HepG2 (cell line): ENCODE results near the gene RBP7. TPM values are rescaled to one million over a fixed set of nuclear protein-coding genes. Genes with fewer than 3 reads are reported as not detected.

Experiments used
- AKAP8 ChIP-seq: sonication (generic); formaldehyde crosslinking; IDR thresholded peaks from 2 replicates; pipeline ENCODE4 v1.5.1; 2020; ENCODE audit warnings: mild to moderate bottlenecking, missing genetic modification reagents
- ARID4A ChIP-seq: sonication (generic); formaldehyde crosslinking; IDR thresholded peaks from 2 replicates; pipeline ENCODE4 v1.5.0; 2020; ENCODE audit warnings: mild to moderate bottlenecking, missing genetic modification reagents, borderline replicate concordance
- EHMT2 ChIP-seq: fragments of 200-600 bp; sonication (generic); IDR thresholded peaks from 2 replicates; pipeline ENCODE4 v1.7.0; 2017; ENCODE audit warnings: antibody characterized with exemption, low read depth, low read length, borderline replicate concordance
- HCFC1 ChIP-seq: fragments of 150-350 bp; IDR thresholded peaks from 2 replicates; pipeline ENCODE4 v1.6.1; 2014; ENCODE audit warnings: low read depth, low read length
- HOMEZ ChIP-seq: IDR thresholded peaks from 2 replicates; pipeline ENCODE4 v1.6.1; 2016; ENCODE audit warnings: low read depth
- JUN ChIP-seq: sonication (generic); formaldehyde crosslinking; IDR thresholded peaks from 2 replicates; pipeline ENCODE4 v1.4.0; 2020; ENCODE audit warnings: mild to moderate bottlenecking, missing genetic modification reagents
- JUNB ChIP-seq: sonication (generic); formaldehyde crosslinking; IDR thresholded peaks from 2 replicates; pipeline ENCODE4 v1.8.0; 2022; ENCODE audit warnings: missing genetic modification reagents, mild to moderate bottlenecking, borderline replicate concordance
- MTERF4 ChIP-seq: sonication (generic); formaldehyde crosslinking; IDR thresholded peaks from 2 replicates; pipeline ENCODE4 v1.8.0; 2023; ENCODE audit warnings: mild to moderate bottlenecking, missing genetic modification reagents
- MXI1 ChIP-seq: IDR thresholded peaks from 3 replicates; pipeline ENCODE4 v1.6.1; 2012; ENCODE audit warnings: low read depth, low read length, inconsistent platforms, borderline replicate concordance
- NFIB ChIP-seq: sonication (generic); formaldehyde crosslinking; IDR thresholded peaks from 2 replicates; pipeline ENCODE4 v1.9.0; 2021; ENCODE audit warnings: missing genetic modification reagents, mild to moderate bottlenecking, borderline replicate concordance
- POGZ ChIP-seq: sonication (generic); formaldehyde crosslinking; IDR thresholded peaks from 2 replicates; pipeline ENCODE4 v1.4.0; 2020; ENCODE audit warnings: mild to moderate bottlenecking, missing genetic modification reagents
- RFXAP ChIP-seq: sonication (generic); formaldehyde crosslinking; IDR thresholded peaks from 2 replicates; pipeline ENCODE4 v1.4.0; 2020; ENCODE audit warnings: missing genetic modification reagents, borderline replicate concordance
- SP1 ChIP-seq, 2 experiments: fragments of 450-650 bp in 1 of 2; sonication (generic) in 1 of 2; formaldehyde crosslinking in 1 of 2; IDR thresholded peaks; 2 replicates each; pipeline versions ENCODE4 v1.4.0 to v1.6.1; 2016 to 2020; ENCODE audit warnings: missing genetic modification reagents in 1 of 2
- SRF ChIP-seq: IDR thresholded peaks from 2 replicates; pipeline ENCODE4 v1.6.1; 2011; ENCODE audit warnings: mild to moderate bottlenecking, low read depth, low read length, moderate library complexity
- XRCC5 ChIP-seq: fragments of 200-400 bp; formaldehyde crosslinking; optimal IDR thresholded peaks from 2 replicates; pipeline ENCODE3; 2017; ENCODE audit warnings: mild to moderate bottlenecking, low read length
- ZC3H4 ChIP-seq: sonication (generic); formaldehyde crosslinking; IDR thresholded peaks from 2 replicates; pipeline ENCODE4 v1.4.0; 2020; ENCODE audit warnings: missing genetic modification reagents, borderline replicate concordance
- ZNF225 ChIP-seq: sonication (generic); formaldehyde crosslinking; IDR thresholded peaks from 2 replicates; pipeline ENCODE4 v1.4.0; 2020; ENCODE audit warnings: mild to moderate bottlenecking, missing genetic modification reagents
- ZNF253 ChIP-seq: sonication (generic); formaldehyde crosslinking; IDR thresholded peaks from 2 replicates; pipeline ENCODE4 v1.8.0; 2022; ENCODE audit warnings: mild to moderate bottlenecking, missing genetic modification reagents, borderline replicate concordance
- ZNF317 ChIP-seq: sonication (generic); formaldehyde crosslinking; IDR thresholded peaks from 2 replicates; pipeline ENCODE4 v1.5.0; 2020; ENCODE audit warnings: mild to moderate bottlenecking, missing genetic modification reagents
- ZNF639 ChIP-seq: conservative IDR thresholded peaks from 2 replicates; pipeline ENCODE4 v1.6.1; 2018; ENCODE audit warnings: missing genetic modification reagents
- ZNF709 ChIP-seq: sonication (generic); formaldehyde crosslinking; IDR thresholded peaks from 2 replicates; pipeline ENCODE4 v1.5.0; 2020; ENCODE audit warnings: mild to moderate bottlenecking, missing genetic modification reagents
- ZNF724P ChIP-seq: sonication (generic); formaldehyde crosslinking; IDR thresholded peaks from 2 replicates; pipeline ENCODE4 v1.8.0; 2022; ENCODE audit warnings: missing genetic modification reagents, borderline replicate concordance
- ZNF839 ChIP-seq: sonication (generic); formaldehyde crosslinking; IDR thresholded peaks from 2 replicates; pipeline ENCODE4 v1.4.0; 2020; ENCODE audit warnings: missing genetic modification reagents, mild to moderate bottlenecking, borderline replicate concordance
- polyA plus RNA-seq, 8 experiments: library from polyadenylated mRNA; depleted of rRNA in 3 of 8; stranded (reverse) in 7 of 8; unstranded in 1 of 8; fragments of >200 nt; fragmentation: Illumina TruSeq in 4 of 8; extraction: Trizol in 4 of 8; gene quantifications; 2 replicates each; pipeline versions ENCODE4 v1.2.1 to v1.2.3, GENCODE V29; 2011 to 2016; ENCODE audit warnings: low read depth in 4 of 8, missing spikeins in 1 of 8, mixed read lengths in 1 of 8; ENCODE audit not compliant: insufficient read depth in 1 of 8
- total RNA-seq, 5 experiments: library from RNA; depleted of rRNA; stranded (reverse); fragments of >200 nt; fragmentation: Illumina TruSeq; extraction: Trizol; gene quantifications; 2 replicates each; pipeline ENCODE4 v1.2.3, GENCODE V29; 2016; ENCODE audit warnings: low read depth in 1 of 5

The RBP7 gene
- total and polyA plus RNA-seq, 2 of the 13 experiments (the other 11 are each of a cell fraction or from before 2014, with no cell fraction given) = 1.6 to 2.0 TPM

- TF ChIP-seq ZNF639 (no peak), HOMEZ (CRISPR knock-in tag) (no peak), XRCC5 (no peak), ZNF709 (0 out of 2 replicates have a peak, but pooled peaks have one; percentile 4), SRF (no peak), NFIB (no peak), ZNF225 (CRISPR knock-in tag) (no peak), ZNF317 (CRISPR knock-in tag) (peak; percentile 58; the same call in 1 of the 2 replicates), SP1 (IDR thresholded peaks at IDR 0.05) (no peak), SP1 (CRISPR knock-in tag; IDR thresholded peaks at IDR 0.05) (no peak), AKAP8 (CRISPR knock-in tag) (no peak), POGZ (CRISPR knock-in tag) (no peak), MTERF4 (0 out of 2 replicates have a peak, but pooled peaks have one; percentile 50), ZC3H4 (CRISPR knock-in tag) (no peak), ZNF724P (CRISPR knock-in tag) (no peak), EHMT2 (no peak), ZNF839 (CRISPR knock-in tag) (no peak), HCFC1 (no peak), ZNF253 (CRISPR knock-in tag) (no peak), RFXAP (CRISPR knock-in tag) (no peak), MXI1 (no peak), JUNB (CRISPR knock-in tag) (no peak), ARID4A (no peak; the same call in 1 of the 2 replicates), JUN (CRISPR knock-in tag) (no peak)
Observed at GRCh38 chr1:10033359-10033845, 36.4 kb downstream of the RBP7 start (continued).
